Tibial nerve (tissue), 3 donors: ENCODE results near the gene IFI30.

Source experiments
- POLR2A ChIP-seq, 2 donors: fragments of 450-650 bp; IDR thresholded peaks; one replicate each; pipeline ENCODE4 v1.6.1; 2017; ENCODE audit warnings: antibody characterized with exemption in 2 of 2, mild to moderate bottlenecking in 2 of 2, moderate library complexity in 2 of 2
- TF ChIP-seq, protein P1 (sequence below), 5 experiments: fragments of 200-600 bp in 3 of 5; fragments of 450-650 bp in 2 of 5; sonication (generic) in 3 of 5; IDR thresholded peaks; one replicate each; pipeline ENCODE4 v1.5.1; 2016 to 2019; ENCODE audit warnings: antibody characterized with exemption in 5 of 5, mild to moderate bottlenecking in 3 of 5, moderate library complexity in 2 of 5

DNA sequence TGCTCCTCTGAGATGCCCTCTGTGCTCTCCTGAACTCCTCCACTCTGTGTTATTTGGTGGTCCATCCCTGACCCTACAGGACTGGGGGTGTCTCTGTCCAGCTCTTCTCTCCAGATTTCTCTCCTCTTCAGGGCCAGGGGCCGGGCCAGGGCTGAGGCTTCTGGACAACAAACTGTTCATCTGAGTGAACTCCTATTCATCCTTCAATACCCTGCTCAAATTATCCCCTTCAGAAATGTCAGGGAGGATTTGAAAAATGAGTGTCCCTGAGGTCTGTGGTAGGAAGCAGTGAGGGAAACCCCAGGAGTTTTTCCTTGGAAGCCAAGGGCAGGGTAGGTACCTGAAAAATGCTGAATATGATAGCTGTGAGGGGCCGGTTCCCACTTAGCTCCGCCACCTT lies 45.0 kb downstream of the IFI30 start:
- no peak for TF ChIP-seq POLR2A (IDR thresholded peaks at IDR 0.05)
- TF ChIP-seq, protein P1, sequence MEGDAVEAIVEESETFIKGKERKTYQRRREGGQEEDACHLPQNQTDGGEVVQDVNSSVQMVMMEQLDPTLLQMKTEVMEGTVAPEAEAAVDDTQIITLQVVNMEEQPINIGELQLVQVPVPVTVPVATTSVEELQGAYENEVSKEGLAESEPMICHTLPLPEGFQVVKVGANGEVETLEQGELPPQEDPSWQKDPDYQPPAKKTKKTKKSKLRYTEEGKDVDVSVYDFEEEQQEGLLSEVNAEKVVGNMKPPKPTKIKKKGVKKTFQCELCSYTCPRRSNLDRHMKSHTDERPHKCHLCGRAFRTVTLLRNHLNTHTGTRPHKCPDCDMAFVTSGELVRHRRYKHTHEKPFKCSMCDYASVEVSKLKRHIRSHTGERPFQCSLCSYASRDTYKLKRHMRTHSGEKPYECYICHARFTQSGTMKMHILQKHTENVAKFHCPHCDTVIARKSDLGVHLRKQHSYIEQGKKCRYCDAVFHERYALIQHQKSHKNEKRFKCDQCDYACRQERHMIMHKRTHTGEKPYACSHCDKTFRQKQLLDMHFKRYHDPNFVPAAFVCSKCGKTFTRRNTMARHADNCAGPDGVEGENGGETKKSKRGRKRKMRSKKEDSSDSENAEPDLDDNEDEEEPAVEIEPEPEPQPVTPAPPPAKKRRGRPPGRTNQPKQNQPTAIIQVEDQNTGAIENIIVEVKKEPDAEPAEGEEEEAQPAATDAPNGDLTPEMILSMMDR (IDR thresholded peaks at IDR 0.05), result no peak
